Measurements from ENCODE around the gene SCAF4.
"Not testable (repeated sequence)": the region's sequence is repeated elsewhere in the genome, so short reads cannot be mapped to it uniquely, and the experiment has no call there.

The SCAF4 gene

DNA sequence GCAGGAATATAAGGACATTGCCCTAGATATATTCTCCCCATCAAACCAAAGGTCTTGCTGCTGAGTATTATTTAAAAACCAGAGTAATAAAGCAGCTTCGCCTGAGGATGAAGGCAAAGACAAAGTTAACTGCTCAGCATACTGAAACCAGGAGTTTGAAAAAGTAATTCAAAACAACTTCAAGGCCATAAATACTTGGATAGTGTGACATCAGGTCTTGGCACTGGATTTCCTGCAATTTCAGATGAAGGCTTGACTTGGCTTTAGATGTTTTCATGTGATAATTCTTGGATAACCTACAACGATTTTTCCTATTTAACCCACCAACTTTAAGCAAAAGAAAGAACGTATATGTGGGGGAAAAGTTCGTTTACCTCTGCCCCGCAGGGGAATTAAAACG lies 61.8 kb downstream of the SCAF4 start:
- Histone ChIP-seq H3K9ac (ENCODE audit: low read length) (no peak overlapping the region), H3K4me1 (ENCODE audit: control insufficient read depth, insufficient read depth, low read length) (peaks cover 49% of the 10 kb centered on the region), H3K27me3 (replicated peaks; ENCODE audit: control insufficient read depth, insufficient read depth, low read length) (no peaks in the 10 kb centered on the region), H3K4me3 (ENCODE audit: low read length) (no peak overlapping the region), H3K36me3 (ENCODE audit: control insufficient read depth, insufficient read depth, low read length, severe bottlenecking) (peaks cover 56% of the 10 kb centered on the region), H3K9me3 (ENCODE audit: control insufficient read depth, low read length) (no peaks in the 10 kb centered on the region)
- DNase-seq (ENCODE audit: low read depth), result peak; percentile 34

DNA sequence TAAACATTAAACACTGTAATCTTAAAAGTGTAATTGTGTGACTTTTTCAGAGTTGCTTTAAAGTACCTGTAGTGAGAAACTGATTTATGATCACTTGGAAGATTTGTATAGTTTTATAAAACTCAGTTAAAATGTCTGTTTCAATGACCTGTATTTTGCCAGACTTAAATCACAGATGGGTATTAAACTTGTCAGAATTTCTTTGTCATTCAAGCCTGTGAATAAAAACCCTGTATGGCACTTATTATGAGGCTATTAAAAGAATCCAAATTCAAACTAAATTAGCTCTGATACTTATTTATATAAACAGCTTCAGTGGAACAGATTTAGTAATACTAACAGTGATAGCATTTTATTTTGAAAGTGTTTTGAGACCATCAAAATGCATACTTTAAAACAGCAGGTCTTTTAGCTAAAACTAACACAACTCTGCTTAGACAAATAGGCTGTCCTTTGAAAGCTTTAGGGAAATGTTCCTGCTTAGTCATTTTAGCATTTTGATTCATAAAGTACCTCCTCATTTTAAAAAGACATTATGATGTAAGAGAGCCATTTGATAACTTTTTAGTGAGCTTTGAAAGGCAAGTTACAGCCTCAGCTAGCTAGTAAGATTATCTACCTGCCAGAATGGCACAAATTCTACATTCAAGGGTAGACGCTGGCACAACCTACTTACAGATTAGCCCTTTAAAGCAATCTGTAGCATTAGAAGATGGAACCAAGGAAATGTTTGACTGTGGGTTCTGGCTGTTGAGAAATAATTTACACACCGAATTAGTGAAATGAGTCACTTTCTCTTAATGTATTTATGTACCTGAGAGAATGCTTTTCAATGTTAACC lies 63.0 kb downstream of the SCAF4 start:
- Histone ChIP-seq H3K36me3 (ENCODE audit: control insufficient read depth, insufficient read depth, low read length, severe bottlenecking) (peaks cover 64% of the 10 kb centered on the region), H3K9me3 (ENCODE audit: control insufficient read depth, low read length) (no peaks in the 10 kb centered on the region), H3K4me1 (ENCODE audit: control insufficient read depth, insufficient read depth, low read length) (peaks cover 49% of the 10 kb centered on the region), H3K9ac (ENCODE audit: low read length) (peak overlapping the region; percentile 23), H3K27me3 (replicated peaks; ENCODE audit: control insufficient read depth, insufficient read depth, low read length) (no peaks in the 10 kb centered on the region), H3K4me3 (ENCODE audit: low read length) (no peak overlapping the region)
- DNase-seq (ENCODE audit: low read depth), result no peak

DNA sequence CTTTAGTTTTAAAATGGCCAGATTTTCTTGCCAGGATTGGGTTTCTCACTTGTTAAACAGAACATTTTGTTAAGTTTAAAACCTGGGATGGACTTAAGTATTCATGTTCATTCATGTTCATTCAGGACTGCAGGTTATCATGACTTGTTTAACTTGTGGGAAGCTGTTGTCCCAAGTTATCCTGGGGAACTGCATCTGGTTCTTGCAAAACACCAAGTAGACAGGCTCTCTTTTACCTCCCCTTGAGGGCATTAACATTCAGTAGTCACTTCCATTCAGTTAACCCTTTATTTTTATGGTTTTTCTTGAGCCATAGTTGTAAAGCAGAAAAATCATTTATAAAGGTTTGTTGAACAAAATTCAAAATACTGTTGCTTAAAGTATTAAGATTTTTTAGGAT lies 64.3 kb downstream of the SCAF4 start:
- Histone ChIP-seq H3K36me3 (ENCODE audit: control insufficient read depth, insufficient read depth, low read length, severe bottlenecking) (peaks cover 70% of the 10 kb centered on the region), H3K9me3 (ENCODE audit: control insufficient read depth, low read length) (no peaks in the 10 kb centered on the region), H3K27me3 (replicated peaks; ENCODE audit: control insufficient read depth, insufficient read depth, low read length) (no peaks in the 10 kb centered on the region), H3K4me3 (ENCODE audit: low read length) (peak overlapping the region; percentile 16), H3K9ac (ENCODE audit: low read length) (peak overlapping the region; percentile 23), H3K4me1 (ENCODE audit: control insufficient read depth, insufficient read depth, low read length) (peaks cover 59% of the 10 kb centered on the region)
- DNase-seq (ENCODE audit: low read depth), result no peak

DNA sequence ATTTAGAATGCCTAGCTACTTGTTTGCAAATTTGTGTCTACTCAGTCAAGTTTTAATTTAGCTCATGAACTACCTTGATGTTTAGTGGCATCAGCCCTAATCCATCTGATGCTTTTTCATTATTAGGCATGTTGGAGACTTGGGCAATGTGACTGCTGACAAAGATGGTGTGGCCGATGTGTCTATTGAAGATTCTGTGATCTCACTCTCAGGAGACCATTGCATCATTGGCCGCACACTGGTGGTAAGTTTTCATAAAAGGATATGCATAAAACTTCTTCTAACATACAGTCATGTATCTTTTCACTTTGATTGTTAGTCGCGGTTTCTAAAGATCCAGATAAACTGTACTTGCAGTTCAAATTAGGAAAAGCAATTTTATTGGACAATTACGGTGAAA lies 64.8 kb downstream of the SCAF4 start:
- peaks cover 74% of the 10 kb centered on the region for H3K36me3 ChIP-seq (ENCODE audit: control insufficient read depth, insufficient read depth, low read length, severe bottlenecking)
- no peaks in the 10 kb centered on the region for H3K27me3 ChIP-seq (replicated peaks; ENCODE audit: control insufficient read depth, insufficient read depth, low read length)
- H3K4me1 ChIP-seq (ENCODE audit: control insufficient read depth, insufficient read depth, low read length), result peaks cover 63% of the 10 kb centered on the region
- no peak for DNase-seq (ENCODE audit: low read depth)
- H3K4me3 ChIP-seq (ENCODE audit: low read length), result no peak overlapping the region
- H3K9me3 ChIP-seq (ENCODE audit: control insufficient read depth, low read length), result no peaks in the 10 kb centered on the region
- no peak overlapping the region for H3K9ac ChIP-seq (ENCODE audit: low read length)

DNA sequence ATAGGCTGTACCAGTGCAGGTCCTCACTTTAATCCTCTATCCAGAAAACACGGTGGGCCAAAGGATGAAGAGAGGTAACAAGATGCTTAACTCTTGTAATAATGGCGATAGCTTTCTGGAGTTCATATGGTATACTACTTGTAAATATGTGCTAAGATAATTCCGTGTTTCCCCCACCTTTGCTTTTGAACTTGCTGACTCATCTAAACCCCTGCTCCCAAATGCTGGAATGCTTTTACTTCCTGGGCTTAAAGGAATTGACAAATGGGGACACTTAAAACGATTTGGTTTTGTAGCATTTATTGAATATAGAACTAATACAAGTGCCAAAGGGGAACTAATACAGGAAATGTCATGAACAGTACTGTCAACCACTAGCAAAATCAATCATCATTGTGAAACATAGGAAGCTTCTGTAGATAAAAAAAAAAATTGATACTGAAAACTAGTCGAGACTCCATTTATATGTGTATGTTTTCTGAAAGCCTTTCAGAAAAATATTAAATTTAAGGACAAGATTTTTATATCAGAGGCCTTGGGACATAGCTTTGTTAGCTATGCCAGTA lies 65.4 kb downstream of the SCAF4 start:
- no peak for DNase-seq (ENCODE audit: low read depth)
- Histone ChIP-seq H3K36me3 (ENCODE audit: control insufficient read depth, insufficient read depth, low read length, severe bottlenecking) (peaks cover 76% of the 10 kb centered on the region), H3K9me3 (ENCODE audit: control insufficient read depth, low read length) (no peaks in the 10 kb centered on the region), H3K27me3 (replicated peaks; ENCODE audit: control insufficient read depth, insufficient read depth, low read length) (no peaks in the 10 kb centered on the region), H3K9ac (ENCODE audit: low read length) (no peak overlapping the region), H3K4me1 (ENCODE audit: control insufficient read depth, insufficient read depth, low read length) (peaks cover 69% of the 10 kb centered on the region), H3K4me3 (ENCODE audit: low read length) (no peak overlapping the region)

DNA sequence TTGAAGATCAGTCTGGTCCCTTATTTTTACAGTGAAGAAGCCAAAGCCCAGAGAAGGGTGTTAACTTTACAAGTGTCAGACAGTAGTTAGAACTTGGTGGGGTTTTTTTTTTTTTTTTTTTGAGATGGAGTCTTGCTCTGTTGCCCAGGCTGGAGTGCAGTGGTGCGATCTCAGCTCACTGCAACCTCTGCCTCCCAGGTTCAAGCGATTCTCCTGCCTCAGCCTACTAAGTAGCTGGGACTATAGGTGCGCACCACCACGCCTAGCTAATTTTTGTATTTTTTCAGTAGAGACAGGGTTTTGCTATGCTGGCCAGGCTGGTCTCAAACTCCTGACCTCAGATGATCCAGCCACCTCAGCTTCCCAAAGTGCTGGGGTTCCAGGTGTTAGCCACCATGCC lies 66.0 kb downstream of the SCAF4 start:
- H3K4me1 ChIP-seq (ENCODE audit: control insufficient read depth, insufficient read depth, low read length), result peaks cover 74% of the 10 kb centered on the region
- H3K36me3 ChIP-seq (ENCODE audit: control insufficient read depth, insufficient read depth, low read length, severe bottlenecking), result peaks cover 71% of the 10 kb centered on the region
- H3K4me3 ChIP-seq (ENCODE audit: low read length); DNase-seq (ENCODE audit: low read depth); H3K27me3 ChIP-seq (replicated peaks; ENCODE audit: control insufficient read depth, insufficient read depth, low read length); H3K9ac ChIP-seq (ENCODE audit: low read length); H3K9me3 ChIP-seq (ENCODE audit: control insufficient read depth, low read length): not testable (repeated sequence)

DNA sequence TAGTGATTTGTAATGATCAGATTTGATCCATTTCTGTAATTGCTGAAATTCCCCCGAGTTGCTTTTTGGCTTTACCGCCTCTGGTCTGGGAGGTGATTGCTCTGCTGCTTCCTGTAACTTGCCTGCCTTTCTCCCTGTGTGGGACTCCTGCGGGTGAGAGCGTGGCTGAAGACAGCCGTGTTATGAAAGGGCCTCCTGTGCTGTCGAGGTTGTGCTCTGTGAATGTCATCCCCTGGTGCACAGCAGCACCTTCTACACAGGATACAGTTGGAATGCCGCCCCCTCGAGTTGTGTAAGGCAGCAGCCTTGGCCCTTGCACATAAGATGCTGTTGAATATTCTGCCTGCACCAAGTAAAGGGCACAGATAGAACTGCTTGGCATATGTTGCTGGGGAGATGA lies 66.5 kb downstream of the SCAF4 start:
- DNase-seq (ENCODE audit: low read depth), result no peak
- Histone ChIP-seq H3K36me3 (ENCODE audit: control insufficient read depth, insufficient read depth, low read length, severe bottlenecking) (peaks cover 70% of the 10 kb centered on the region), H3K4me3 (ENCODE audit: low read length) (no peak overlapping the region), H3K9me3 (ENCODE audit: control insufficient read depth, low read length) (no peaks in the 10 kb centered on the region), H3K27me3 (replicated peaks; ENCODE audit: control insufficient read depth, insufficient read depth, low read length) (no peaks in the 10 kb centered on the region), H3K4me1 (ENCODE audit: control insufficient read depth, insufficient read depth, low read length) (peaks cover 75% of the 10 kb centered on the region), H3K9ac (ENCODE audit: low read length) (no peak overlapping the region)

DNA sequence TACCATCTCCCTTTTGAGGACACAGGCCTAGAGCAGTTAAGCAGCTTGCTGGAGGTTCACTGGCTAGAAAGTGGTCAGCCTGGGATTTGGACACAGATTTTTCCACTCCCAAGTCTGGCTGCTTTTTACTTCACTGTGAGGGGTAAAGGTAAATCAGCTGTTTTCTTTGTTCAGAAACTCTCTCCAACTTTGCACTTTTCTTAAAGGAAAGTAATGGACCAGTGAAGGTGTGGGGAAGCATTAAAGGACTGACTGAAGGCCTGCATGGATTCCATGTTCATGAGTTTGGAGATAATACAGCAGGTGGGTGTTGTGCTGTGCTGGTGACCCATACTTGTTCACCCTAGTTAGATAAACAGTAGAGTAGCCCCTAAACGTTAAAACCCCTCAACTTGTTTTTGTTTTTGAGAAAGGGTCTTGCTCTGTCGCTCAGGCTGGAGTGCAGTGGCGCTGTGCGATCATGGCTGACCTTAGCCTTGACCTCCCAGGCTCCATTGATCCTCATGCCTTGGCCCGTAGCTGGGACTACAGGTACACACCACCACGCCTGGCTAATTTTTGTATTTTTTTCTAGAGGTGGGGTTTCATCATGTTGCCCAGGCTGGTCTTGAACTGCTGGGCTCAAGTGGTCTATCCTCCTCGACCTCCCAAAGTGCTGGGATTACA lies 68.2 kb downstream of the SCAF4 start:
- H3K9me3 ChIP-seq (ENCODE audit: control insufficient read depth, low read length), result no peaks in the 10 kb centered on the region
- H3K4me3 ChIP-seq (ENCODE audit: low read length), result peak overlapping the region; percentile 10
- peaks cover 62% of the 10 kb centered on the region for H3K4me1 ChIP-seq (ENCODE audit: control insufficient read depth, insufficient read depth, low read length)
- H3K9ac ChIP-seq (ENCODE audit: low read length), result no peak overlapping the region
- peaks cover 53% of the 10 kb centered on the region for H3K36me3 ChIP-seq (ENCODE audit: control insufficient read depth, insufficient read depth, low read length, severe bottlenecking)
- no peaks in the 10 kb centered on the region for H3K27me3 ChIP-seq (replicated peaks; ENCODE audit: control insufficient read depth, insufficient read depth, low read length)
- no peak for DNase-seq (ENCODE audit: low read depth)

DNA sequence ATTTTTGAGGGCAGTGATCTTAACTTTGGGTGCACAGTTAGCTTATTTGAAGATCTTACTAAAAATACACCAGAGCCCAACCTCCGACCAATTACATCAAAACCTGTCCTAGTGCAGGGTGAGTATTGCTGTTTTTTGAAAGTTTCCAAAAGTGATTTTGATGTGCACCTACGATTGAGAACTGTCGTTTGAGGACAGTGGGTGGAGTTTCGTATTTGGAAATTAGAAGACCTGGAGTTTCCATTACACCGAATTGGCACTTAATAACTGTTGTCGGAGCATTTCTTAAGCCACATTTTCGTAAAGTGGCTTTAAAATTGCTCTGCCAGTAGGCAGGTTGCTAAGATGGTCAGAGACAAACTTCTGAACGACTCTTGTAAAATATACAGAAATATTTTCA lies 71.3 kb downstream of the SCAF4 start:
- DNase-seq (ENCODE audit: low read depth), result peak; percentile 34
- Histone ChIP-seq H3K4me1 (ENCODE audit: control insufficient read depth, insufficient read depth, low read length) (peaks cover 51% of the 10 kb centered on the region), H3K4me3 (ENCODE audit: low read length) (peak overlapping the region; percentile 94), H3K36me3 (ENCODE audit: control insufficient read depth, insufficient read depth, low read length, severe bottlenecking) (peaks cover 26% of the 10 kb centered on the region), H3K27me3 (replicated peaks; ENCODE audit: control insufficient read depth, insufficient read depth, low read length) (no peaks in the 10 kb centered on the region), H3K9me3 (ENCODE audit: control insufficient read depth, low read length) (no peaks in the 10 kb centered on the region), H3K9ac (ENCODE audit: low read length) (peak overlapping the region; percentile 98)

DNA sequence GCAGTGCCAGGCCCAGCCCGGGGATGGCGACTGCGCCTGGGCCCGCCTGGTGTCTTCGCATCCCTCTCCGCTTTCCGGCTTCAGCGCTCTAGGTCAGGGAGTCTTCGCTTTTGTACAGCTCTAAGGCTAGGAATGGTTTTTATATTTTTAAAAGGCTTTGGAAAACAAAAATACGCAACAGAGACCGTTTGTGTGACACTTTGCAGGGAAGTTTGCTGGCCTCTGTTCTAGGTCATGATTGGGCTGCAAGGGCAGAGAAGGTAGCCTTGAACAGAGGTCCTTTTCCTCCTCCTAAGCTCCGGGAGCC lies 71.7 kb downstream of the SCAF4 start:
- H3K27me3 ChIP-seq (replicated peaks; ENCODE audit: control insufficient read depth, insufficient read depth, low read length), result no peaks in the 10 kb centered on the region
- peak overlapping the region; percentile 98 for H3K9ac ChIP-seq (ENCODE audit: low read length)
- DNase-seq (ENCODE audit: low read depth), result no peak
- H3K4me3 ChIP-seq (ENCODE audit: low read length), result peak overlapping the region; percentile 94
- H3K9me3 ChIP-seq (ENCODE audit: control insufficient read depth, low read length), result no peaks in the 10 kb centered on the region
- peaks cover 26% of the 10 kb centered on the region for H3K36me3 ChIP-seq (ENCODE audit: control insufficient read depth, insufficient read depth, low read length, severe bottlenecking)
- H3K4me1 ChIP-seq (ENCODE audit: control insufficient read depth, insufficient read depth, low read length), result peaks cover 47% of the 10 kb centered on the region

DNA sequence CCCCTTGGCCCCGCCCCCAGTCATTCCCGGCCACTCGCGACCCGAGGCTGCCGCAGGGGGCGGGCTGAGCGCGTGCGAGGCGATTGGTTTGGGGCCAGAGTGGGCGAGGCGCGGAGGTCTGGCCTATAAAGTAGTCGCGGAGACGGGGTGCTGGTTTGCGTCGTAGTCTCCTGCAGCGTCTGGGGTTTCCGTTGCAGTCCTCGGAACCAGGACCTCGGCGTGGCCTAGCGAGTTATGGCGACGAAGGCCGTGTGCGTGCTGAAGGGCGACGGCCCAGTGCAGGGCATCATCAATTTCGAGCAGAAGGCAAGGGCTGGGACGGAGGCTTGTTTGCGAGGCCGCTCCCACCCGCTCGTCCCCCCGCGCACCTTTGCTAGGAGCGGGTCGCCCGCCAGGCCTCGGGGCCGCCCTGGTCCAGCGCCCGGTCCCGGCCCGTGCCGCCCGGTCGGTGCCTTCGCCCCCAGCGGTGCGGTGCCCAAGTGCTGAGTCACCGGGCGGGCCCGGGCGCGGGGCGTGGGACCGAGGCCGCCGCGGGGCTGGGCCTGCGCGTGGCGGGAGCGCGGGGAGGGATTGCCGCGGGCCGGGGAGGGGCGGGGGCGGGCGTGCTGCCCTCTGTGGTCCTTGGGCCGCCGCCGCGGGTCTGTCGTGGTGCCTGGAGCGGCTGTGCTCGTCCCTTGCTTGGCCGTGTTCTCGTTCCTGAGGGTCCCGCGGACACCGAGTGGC lies 72.2 kb downstream of the SCAF4 start, which contains the start of gene SOD1:
SOD1 (plus strand) TSS at position 158 of the 723 bp plus-strand sequence; CDS start at position 235, 77 bp downstream.
- Histone ChIP-seq H3K4me3 (ENCODE audit: low read length) (peak within 1 kb of the TSS; percentile 94), H3K9ac (ENCODE audit: low read length) (peak within 1 kb of the TSS; percentile 98), H3K36me3 (ENCODE audit: control insufficient read depth, insufficient read depth, low read length, severe bottlenecking) (peaks cover 23% of the 10 kb centered on the region), H3K9me3 (ENCODE audit: control insufficient read depth, low read length) (no peaks in the 10 kb centered on the region), H3K27me3 (replicated peaks; ENCODE audit: control insufficient read depth, insufficient read depth, low read length) (no peaks in the 10 kb centered on the region), H3K4me1 (ENCODE audit: control insufficient read depth, insufficient read depth, low read length) (peaks cover 47% of the 10 kb centered on the region)
- peak; percentile 98 for DNase-seq (ENCODE audit: low read depth)
